DMS114 treated with DMSO at 0.1 percent for 48 hours (cell line): ENCODE measurements around the gene NRXN2.

Source experiments
- DNase-seq: peaks from one replicate; lab custom pipeline; 2025; ENCODE audit not compliant: unreplicated experiment; lab: John Stamatoyannopoulos, UW

Gene NRXN2

GRCh38 chr11:64594159-64594939 lies 128.6 kb downstream of the NRXN2 start:
- no peak for DNase-seq

- DNase-seq: no peak
These were observed 129.6 kb downstream of the NRXN2 start for GRCh38 chr11:64593156-64594105.

DNA sequence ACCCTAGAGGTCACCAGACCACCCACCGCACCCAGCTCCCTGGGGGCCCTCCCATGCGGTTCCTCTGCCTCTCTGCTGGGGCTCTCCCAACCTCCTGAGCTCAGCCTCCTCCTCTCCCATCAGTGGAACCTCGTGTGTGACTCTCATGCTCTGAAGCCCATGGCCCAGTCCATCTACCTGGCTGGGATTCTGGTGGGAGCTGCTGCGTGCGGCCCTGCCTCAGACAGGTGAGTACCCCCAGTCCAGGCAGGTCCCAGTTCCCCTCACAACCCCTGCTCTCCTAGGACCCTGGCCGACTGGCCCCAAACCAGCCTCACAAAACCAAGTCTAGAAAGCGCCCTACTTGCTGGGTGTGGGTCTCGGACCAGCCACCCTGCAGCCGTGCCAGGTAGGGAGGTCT lies 130.3 kb downstream of the NRXN2 start:
- no peak for DNase-seq

DNA sequence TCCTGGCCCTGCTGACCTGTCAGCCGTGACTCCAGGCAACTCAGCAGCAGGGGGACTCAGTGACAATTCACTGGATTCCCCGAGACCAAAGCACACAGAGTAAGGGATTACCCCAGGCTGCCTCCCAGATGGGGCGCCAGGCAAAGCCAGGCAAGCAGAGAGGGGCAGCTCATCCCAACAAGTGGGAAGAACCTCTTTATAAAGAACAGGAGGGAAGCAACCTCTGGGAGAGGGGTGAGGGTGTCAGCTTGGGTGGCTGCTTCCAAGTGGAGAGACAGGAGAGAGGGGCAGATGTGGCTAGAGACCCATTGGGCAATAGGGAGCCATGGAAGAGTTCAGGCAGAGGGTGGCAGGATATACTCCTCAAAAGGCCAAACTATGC lies 130.8 kb downstream of the NRXN2 start:
- DNase-seq: no peak

GRCh38 chr11:64591257-64592233 lies 131.5 kb downstream of the NRXN2 start:
- DNase-seq: no peak

- no peak for DNase-seq
These were observed 132.2 kb downstream of the NRXN2 start, which contains the start of gene SLC22A12 for GRCh38 chr11:64590763-64591221. Gene SLC22A12 (plus strand): TSS chr11:64591220. CDS start chr11:64591557, 337 bp downstream.

DNA sequence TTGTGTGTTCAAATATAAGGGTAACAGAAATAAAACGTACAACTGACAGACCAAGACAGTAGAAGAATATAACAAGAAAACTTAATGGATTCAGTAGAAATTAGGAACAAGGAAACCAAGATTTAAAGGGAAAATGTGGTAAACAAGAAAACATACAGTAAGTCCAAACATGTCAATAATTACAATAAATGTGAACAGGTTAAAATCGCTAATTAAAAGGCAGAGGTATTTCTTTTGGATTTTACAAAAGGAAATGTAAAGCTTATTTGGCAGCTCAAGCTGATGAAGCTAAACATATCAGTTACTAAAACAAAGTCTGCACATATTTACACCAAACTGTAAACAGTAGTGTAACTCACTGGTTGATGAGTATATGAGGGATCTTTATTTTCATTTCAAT lies 134.3 kb downstream of the NRXN2 start:
- DNase-seq: no peak

DNA sequence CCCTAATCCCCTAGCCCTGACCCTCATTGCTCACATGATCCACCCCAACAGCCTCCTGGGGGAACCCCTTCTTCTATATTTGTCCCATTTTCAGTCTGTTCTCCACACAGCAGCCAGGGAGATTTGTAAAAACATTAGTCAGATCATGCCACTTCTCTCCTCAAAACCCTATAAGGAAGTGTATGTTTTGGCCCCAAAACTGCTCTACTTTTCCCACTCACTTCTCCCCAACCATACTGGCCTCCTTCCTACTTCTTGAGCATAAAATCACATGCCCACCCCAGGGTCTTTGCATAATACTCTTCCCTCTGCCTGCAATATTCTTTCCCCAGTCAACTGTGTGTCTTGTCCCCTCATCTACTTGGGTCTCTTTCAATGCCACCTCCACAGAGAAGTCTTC lies 136.6 kb downstream of the NRXN2 start:
- DNase-seq: no peak

DNA sequence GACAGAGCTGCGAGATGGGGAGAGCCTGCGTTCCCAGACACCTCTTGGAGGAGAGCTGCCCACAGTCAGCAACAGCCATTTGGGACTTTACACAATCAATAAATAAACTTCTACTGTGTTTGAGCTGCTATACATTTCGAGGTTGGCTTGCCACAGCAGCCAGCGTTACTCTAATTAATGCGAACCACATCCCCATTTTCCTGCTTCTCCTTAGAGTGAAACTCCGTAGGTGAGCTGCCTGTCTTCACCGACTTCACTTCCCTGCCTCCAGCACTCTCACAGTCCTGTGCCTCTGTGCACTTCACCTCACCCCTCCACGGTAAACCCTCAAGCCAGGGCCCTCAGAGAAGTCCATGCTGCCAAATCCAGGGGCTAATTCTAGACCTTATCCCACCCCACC lies 137.8 kb downstream of the NRXN2 start:
- no peak for DNase-seq

GRCh38 chr11:64583296-64584262 lies 139.4 kb downstream of the NRXN2 start:
- DNase-seq: no peak

- no peak for DNase-seq
These were observed 140.1 kb downstream of the NRXN2 start for GRCh38 chr11:64582885-64583284.

- no peak for DNase-seq
These were observed 141.9 kb downstream of the NRXN2 start for GRCh38 chr11:64581057-64581523.

DNA sequence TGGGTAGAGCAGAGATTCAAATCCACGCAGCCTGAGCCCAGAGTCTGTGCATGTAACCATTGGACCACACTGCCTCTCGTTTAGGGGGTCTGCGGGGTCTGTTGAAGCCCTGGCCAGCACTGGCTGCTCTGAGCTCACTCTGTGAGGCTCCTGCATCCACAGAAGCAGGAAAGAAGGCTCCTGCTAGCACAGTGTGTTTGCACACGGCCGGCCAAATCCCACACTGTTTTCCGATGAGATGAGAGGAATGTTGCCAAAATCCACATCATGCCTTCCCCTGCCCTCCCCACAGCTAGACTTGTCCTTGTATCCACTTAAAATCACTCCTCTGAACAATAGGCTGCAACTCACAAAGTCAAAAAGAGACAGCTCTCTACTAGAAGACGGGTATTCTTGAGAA lies 142.6 kb downstream of the NRXN2 start:
- DNase-seq: no peak

DNA sequence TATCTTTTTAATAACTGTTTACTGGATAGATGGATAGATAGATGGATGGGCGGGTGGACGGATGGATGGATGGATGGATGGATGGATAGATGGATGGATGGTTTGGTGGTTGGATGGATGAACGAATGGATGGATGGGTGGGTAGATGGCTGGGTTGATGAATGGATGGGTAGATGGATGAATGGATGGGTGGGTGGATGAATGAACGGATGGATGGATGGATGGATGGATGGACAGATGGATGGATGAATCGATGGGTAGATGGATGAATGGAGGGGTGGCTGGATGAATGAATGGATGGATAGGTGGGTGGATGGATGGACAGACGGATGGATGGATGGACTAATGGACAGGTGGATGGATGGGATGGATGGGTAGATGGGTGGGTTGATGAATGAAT lies 145.8 kb downstream of the NRXN2 start:
- DNase-seq: no peak

- no peak for DNase-seq
These were observed 150.9 kb downstream of the NRXN2 start for GRCh38 chr11:64572143-64572542.

DNA sequence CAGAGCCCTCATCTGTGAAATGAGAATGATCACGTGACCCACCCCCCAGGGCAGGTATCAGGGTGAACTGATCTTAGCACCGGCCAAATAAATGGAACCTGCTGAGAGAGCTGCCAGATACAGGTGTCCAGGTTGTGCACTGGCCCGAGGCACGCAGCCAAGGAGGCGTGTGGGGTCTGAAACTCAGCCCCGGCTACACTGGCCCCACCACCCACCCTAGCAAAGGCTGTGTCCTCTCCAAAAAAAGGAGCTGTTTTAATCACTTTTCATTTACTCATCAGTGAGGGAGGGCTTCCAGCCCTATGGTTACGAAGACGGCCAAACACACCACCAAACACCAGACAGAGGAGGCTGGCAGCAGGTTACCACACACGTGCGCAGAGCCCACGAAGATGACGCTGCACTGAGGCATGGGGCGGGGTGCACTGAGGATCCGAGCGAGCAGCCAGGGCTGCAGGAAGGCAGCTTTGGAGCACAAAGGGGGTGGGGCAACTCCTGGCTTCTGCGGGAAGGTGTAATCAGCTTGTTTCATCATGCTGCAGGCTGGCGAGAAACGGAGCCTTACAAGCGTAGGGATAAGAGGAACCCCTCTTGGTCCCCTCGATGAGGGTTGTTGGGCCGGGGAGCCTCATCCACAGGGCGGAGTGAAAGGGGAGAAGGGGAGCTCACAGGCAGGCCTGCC lies 151.4 kb downstream of the NRXN2 start:
- no peak for DNase-seq

- no peak for DNase-seq
These were observed 152.0 kb downstream of the NRXN2 start for GRCh38 chr11:64571050-64571409.

GRCh38 chr11:64570341-64570740 lies 152.7 kb downstream of the NRXN2 start:
- no peak for DNase-seq
